Measurements from ENCODE around the gene ATP1B4. TPM values are rescaled to one million over a fixed set of nuclear protein-coding genes. Genes with fewer than 3 reads are reported as not detected.

ATP1B4 gene
- polyA plus RNA-seq, 3 donors: 0.01 TPM; not detected in 2

DNA sequence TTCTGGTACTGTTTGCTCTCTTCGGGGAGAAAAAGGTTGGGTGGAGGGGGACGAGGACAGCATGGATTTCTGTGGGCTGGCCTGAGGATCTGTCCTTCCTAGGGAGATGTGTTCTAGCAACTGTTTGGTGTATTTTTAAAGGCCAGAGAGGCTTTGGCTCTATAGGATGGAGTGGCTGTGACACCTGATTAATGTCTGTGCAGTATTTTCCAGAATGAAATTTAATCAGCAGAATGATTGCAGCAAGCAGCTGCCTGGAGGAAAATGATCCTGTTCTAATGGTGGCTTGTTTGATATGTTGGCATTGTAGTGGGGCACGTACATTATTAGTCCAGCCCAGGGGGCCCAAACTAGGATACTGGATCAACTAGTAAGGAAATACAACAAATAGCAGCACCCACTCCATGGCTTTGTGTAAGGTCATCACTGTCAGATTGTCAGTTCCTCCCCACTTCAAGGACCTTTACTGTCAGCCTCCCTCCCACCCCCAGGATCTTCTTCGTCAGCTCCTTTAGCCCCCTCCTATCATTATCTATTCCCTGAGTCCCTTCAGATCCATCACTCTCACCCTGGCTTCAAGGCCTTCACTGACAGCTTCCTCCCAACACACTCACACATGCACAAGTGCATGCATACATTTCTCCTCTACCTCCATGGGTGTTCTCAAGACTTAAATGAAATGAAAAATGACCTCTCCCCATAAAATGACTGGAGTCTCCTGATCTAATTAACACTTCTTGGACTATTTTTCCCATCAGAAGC lies 40.2 kb upstream of the ATP1B4 start:
- peaks cover 0 to 7% (median 5%) of the 10 kb centered on the region in 3 donors for H3K27me3 Mint-ChIP-seq (ENCODE audit: low read depth in 3 of 3)
- Histone ChIP-seq H3K4me1 (ENCODE audit: control insufficient read depth in 1 of 2, insufficient read depth in 2 of 2, low read length in 2 of 2) (no peaks in the 10 kb centered on the region), H3K27me3 (ENCODE audit: control insufficient read depth in 2 of 2, insufficient read depth in 2 of 2, low read length in 2 of 2) (peaks cover 0 to 6% of the 10 kb centered on the region in 2 donors), H3K4me3 (replicated peaks in 1 of 3; ENCODE audit: low read depth in 2 of 3, low read length in 3 of 3) (no peak overlapping the region), H3K27ac (ENCODE audit: low read depth in 1 of 2, low read length in 2 of 2) (no peak overlapping the region), H3K9ac (ENCODE audit: insufficient read depth, low read length, poor library complexity, severe bottlenecking) (no peak overlapping the region), H2AFZ (ENCODE audit: insufficient read depth, low read depth, low read length, poor library complexity, severe bottlenecking) (no peak overlapping the region), H3K4me2 (replicated peaks; ENCODE audit: extremely low read depth, low read length, poor library complexity, severe bottlenecking) (no peak overlapping the region), H4K20me1 (ENCODE audit: insufficient read depth, low read length) (no peaks in the 10 kb centered on the region), H3K9me3 (replicated peaks in 1 of 2; ENCODE audit: control insufficient read depth in 1 of 2, insufficient read depth in 1 of 2, low read length in 2 of 2) (no peaks in the 10 kb centered on the region), H3K79me2 (ENCODE audit: insufficient read depth, low read length) (no peaks in the 10 kb centered on the region), H3K36me3 (replicated peaks in 1 of 2; ENCODE audit: control insufficient read depth in 1 of 2, insufficient read depth in 2 of 2, low read length in 2 of 2) (no peaks in the 10 kb centered on the region)
- 75% methylated on average over 1 of the region's 4 CpGs for WGBS (ENCODE audit: insufficient coverage)
- intact Hi-C loops (cut with micrococcal nuclease): no loop called here
- no peaks in the 10 kb centered on the region for H3K9me3 Mint-ChIP-seq
- H3K36me3 Mint-ChIP-seq: no peaks in the 10 kb centered on the region
- H3K4me1 Mint-ChIP-seq: no peaks in the 10 kb centered on the region
- H3K4me3 Mint-ChIP-seq: no peak overlapping the region
- H3K27ac Mint-ChIP-seq: no peak overlapping the region
- no peak for DNase-seq
- no peak for TF ChIP-seq CTCF (IDR thresholded peaks at IDR 0.05)

GRCh38 chrX:120331116-120331515 lies 30.8 kb upstream of the ATP1B4 start:
- Histone ChIP-seq H3K36me3 (replicated peaks in 1 of 2; ENCODE audit: control insufficient read depth in 1 of 2, insufficient read depth in 2 of 2, low read length in 2 of 2) (no peaks in the 10 kb centered on the region), H3K9me3 (replicated peaks in 1 of 2; ENCODE audit: control insufficient read depth in 1 of 2, insufficient read depth in 1 of 2, low read length in 2 of 2) (no peaks in the 10 kb centered on the region), H2AFZ (ENCODE audit: insufficient read depth, low read depth, low read length, poor library complexity, severe bottlenecking) (no peak overlapping the region), H3K27ac (ENCODE audit: low read depth in 1 of 2, low read length in 2 of 2) (no peak overlapping the region), H4K20me1 (ENCODE audit: insufficient read depth, low read length) (no peaks in the 10 kb centered on the region), H3K4me1 (ENCODE audit: control insufficient read depth in 1 of 2, insufficient read depth in 2 of 2, low read length in 2 of 2) (no peaks in the 10 kb centered on the region), H3K9ac (ENCODE audit: insufficient read depth, low read length, poor library complexity, severe bottlenecking) (no peak overlapping the region), H3K4me2 (replicated peaks; ENCODE audit: extremely low read depth, low read length, poor library complexity, severe bottlenecking) (no peak overlapping the region), H3K27me3 (ENCODE audit: control insufficient read depth in 2 of 2, insufficient read depth in 2 of 2, low read length in 2 of 2) (no peaks in the 10 kb centered on the region), H3K79me2 (ENCODE audit: insufficient read depth, low read length) (no peaks in the 10 kb centered on the region), H3K4me3 (replicated peaks in 1 of 3; ENCODE audit: low read depth in 2 of 3, low read length in 3 of 3) (no peak overlapping the region)
- H3K4me1 Mint-ChIP-seq: peaks cover 2% of the 10 kb centered on the region
- H3K9me3 Mint-ChIP-seq: peaks cover 2 to 11% (median 3%) of the 10 kb centered on the region in 7 donors
- H3K27ac Mint-ChIP-seq: no peak overlapping the region
- no CpG with 5 or more reads among the region's 2 CpGs for WGBS (ENCODE audit: insufficient coverage)
- peaks cover 0 to 4% (median 0%) of the 10 kb centered on the region in 3 donors for H3K27me3 Mint-ChIP-seq (ENCODE audit: low read depth in 3 of 3)
- intact Hi-C loops (cut with micrococcal nuclease): no loop called here
- DNase-seq: no peak
- H3K4me3 Mint-ChIP-seq: no peak overlapping the region
- no peak for TF ChIP-seq CTCF (IDR thresholded peaks at IDR 0.05)
- H3K36me3 Mint-ChIP-seq: no peaks in the 10 kb centered on the region
